ES-I3 (cell line): Measurements from ENCODE around the gene DNER.
A peak's percentile ranks its signal among the peaks of the same experiment; 100 is the strongest.
"Not testable (repeated sequence)": the region's sequence is repeated elsewhere in the genome, so short reads cannot be mapped to it uniquely, and the experiment has no call there.

ENCODE experiments used
- H3K36me3 ChIP-seq: 2 replicates; pipeline ENCODE4 v1.6.1; 2013; ENCODE audit warnings: mild to moderate bottlenecking, low read length, control low read depth, moderate library complexity; ENCODE audit not compliant: insufficient read depth
- H3K4me1 ChIP-seq: 2 replicates; pipeline ENCODE4 v1.6.1; 2013; ENCODE audit warnings: mild to moderate bottlenecking, control low read depth, low read length; ENCODE audit not compliant: insufficient read depth
- H3K9ac ChIP-seq: 2 replicates; pipeline ENCODE4 v1.6.1; 2013; ENCODE audit warnings: low read depth, mild to moderate bottlenecking, low read length, moderate library complexity
- H3K9me3 ChIP-seq: 2 replicates; pipeline ENCODE4 v1.6.1; 2013; ENCODE audit warnings: mild to moderate bottlenecking, low read length, moderate library complexity; ENCODE audit not compliant: control insufficient read depth, insufficient read depth

Gene DNER, protein sequence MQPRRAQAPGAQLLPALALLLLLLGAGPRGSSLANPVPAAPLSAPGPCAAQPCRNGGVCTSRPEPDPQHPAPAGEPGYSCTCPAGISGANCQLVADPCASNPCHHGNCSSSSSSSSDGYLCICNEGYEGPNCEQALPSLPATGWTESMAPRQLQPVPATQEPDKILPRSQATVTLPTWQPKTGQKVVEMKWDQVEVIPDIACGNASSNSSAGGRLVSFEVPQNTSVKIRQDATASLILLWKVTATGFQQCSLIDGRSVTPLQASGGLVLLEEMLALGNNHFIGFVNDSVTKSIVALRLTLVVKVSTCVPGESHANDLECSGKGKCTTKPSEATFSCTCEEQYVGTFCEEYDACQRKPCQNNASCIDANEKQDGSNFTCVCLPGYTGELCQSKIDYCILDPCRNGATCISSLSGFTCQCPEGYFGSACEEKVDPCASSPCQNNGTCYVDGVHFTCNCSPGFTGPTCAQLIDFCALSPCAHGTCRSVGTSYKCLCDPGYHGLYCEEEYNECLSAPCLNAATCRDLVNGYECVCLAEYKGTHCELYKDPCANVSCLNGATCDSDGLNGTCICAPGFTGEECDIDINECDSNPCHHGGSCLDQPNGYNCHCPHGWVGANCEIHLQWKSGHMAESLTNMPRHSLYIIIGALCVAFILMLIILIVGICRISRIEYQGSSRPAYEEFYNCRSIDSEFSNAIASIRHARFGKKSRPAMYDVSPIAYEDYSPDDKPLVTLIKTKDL

GRCh38 chr2:229714080-229714735 is at the start of gene DNER:
DNER (minus strand) TSS chr2:229714555; CDS start chr2:229714423, 132 bp downstream.
- Histone ChIP-seq H3K9ac (peak within 1 kb of the TSS; percentile 56), H3K4me1 (no peaks in the 10 kb centered on the region; the same call in 1 of the 2 replicates), H3K9me3 (no peaks in the 10 kb centered on the region), H3K36me3 (no peaks in the 10 kb centered on the region)

DNA sequence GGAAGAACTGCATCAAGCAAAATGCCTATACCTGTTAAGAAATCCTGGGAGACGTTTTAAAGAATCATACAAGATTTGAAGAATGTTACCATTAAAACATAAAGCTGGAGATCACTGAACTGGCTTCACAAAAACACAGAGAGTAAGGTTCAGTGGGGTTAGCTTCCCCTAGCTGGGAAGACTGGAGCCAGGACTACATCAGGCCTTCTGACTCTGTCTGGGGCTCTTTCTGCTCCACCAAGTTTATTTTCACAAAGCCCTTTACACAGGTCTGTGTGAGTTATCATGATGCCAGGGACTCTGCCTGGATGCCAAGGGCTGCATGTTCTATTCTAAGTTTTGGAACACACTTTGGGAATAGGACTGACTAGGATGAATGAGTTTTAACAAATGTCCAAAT is 47.3 kb upstream of the DNER start:
- Histone ChIP-seq H3K9me3 (no peaks in the 10 kb centered on the region), H3K4me1 (no peaks in the 10 kb centered on the region), H3K36me3 (peaks cover 2% of the 10 kb centered on the region; the same call in 1 of the 2 replicates), H3K9ac (no peak overlapping the region)

DNA sequence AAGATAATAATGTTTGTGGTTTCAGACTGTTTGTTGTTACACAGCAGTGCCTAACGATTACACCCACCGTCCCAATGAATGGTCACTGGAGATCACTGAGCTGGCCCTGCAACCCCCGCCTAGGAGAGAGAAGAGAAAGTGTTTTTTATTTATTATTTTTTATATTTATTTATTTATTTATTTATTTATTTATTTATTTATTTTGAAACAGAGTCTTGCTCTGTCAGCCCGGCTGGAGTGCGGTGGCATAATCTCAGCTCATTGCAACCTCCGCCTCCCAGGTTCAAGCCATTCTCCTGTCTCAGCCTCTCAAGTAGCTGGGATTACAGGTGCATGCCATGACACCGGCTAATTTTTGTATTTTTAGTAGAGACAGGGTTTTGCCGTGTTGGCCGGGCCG is 43.1 kb upstream of the DNER start:
- not testable (repeated sequence) for H3K36me3 ChIP-seq, H3K9ac ChIP-seq, H3K9me3 ChIP-seq, H3K4me1 ChIP-seq

DNA sequence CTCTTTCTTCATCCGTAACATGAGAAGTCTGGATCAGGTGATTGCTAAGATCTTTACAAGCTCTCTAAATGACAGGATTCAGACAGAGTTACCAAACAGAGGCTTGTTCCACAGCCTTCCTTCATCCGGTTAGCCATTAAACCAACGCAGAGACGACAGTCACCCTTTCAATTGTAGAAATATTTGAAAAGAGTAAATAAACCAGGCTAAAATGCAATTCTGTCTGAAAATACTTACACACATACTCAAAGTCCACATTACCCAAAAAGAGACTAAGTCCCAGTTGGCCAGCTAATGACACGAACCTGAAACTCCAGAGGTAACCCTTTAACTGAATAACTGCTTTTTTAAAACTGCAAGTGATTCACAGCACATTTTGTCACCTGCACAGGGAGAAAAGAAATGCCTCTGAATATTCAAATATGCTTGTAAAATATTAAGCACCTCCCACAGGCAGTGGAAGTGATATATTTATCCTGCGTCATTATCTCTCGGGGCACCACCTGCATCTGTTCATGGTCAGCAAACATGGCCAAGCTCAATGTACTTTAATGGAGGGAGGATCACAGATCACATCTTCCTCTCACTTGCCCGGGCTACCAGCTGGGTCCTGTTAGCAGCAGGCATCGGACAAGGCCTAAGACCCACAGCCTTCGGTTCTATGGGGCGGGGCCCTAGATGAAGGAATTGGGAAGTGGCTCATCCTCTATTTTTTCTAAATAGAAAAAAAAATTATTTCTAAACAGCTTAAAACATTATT is 38.8 kb upstream of the DNER start:
- 0 out of 2 replicates have a peak, but pooled peaks cover under 1% of the 10 kb centered on the region for H3K36me3 ChIP-seq
- H3K4me1 ChIP-seq, result peaks cover 5% of the 10 kb centered on the region; the same call in 1 of the 2 replicates
- no peak overlapping the region for H3K9ac ChIP-seq
- H3K9me3 ChIP-seq, result no peaks in the 10 kb centered on the region

- H3K4me1 ChIP-seq, result peaks cover 5% of the 10 kb centered on the region; the same call in 1 of the 2 replicates
- no peaks in the 10 kb centered on the region for H3K36me3 ChIP-seq
- no peaks in the 10 kb centered on the region for H3K9me3 ChIP-seq
- H3K9ac ChIP-seq, result no peak overlapping the region
These were observed 35.4 kb upstream of the DNER start for GRCh38 chr2:229749779-229750178.

DNA sequence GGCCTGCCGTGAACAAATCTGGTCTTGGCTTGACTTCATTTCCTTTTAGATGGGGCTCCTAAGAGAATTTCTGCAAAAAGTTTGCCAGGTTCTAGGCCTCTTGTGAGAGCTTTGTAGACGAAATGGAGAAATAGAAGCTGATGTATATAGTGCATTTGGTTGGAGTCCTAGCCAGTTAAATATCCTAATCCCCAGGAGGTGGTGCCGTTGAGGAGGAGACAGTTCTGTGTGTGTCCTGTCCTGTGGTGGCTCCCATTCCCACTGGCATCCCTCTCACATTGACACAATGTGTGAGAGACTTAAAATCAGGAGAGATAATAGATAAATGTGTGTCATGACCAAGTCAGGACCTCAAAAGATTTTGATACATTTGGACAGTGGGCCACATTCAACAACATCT is 34.6 kb upstream of the DNER start:
- peaks cover 5% of the 10 kb centered on the region; the same call in 1 of the 2 replicates for H3K4me1 ChIP-seq
- H3K36me3 ChIP-seq, result no peaks in the 10 kb centered on the region; the same call in 1 of the 2 replicates
- H3K9ac ChIP-seq, result no peak overlapping the region
- H3K9me3 ChIP-seq, result peaks cover 4% of the 10 kb centered on the region; the same call in 1 of the 2 replicates

DNA sequence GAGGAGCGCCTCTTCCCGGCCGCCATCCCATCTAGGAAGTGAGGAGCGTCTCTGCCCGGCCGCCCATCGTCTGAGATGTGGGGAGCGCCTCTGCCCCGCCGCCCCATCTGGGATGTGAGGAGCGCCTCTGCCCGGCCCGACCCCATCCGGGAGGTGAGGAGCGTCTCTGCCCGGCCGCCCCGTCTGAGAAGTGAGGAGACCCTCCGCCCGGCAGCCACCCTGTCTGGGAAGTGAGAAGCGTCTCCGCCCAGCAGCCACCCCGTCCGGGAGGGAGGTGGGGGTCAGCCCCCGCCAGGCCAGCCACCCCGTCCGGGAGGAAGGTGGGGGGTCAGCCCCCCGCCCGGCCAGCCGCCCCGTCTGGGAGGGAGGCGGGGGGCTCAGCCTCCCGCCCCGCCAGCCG is 28.3 kb upstream of the DNER start:
- not testable (repeated sequence) for H3K9ac ChIP-seq, H3K36me3 ChIP-seq, H3K4me1 ChIP-seq
- peaks cover 17% of the 10 kb centered on the region for H3K9me3 ChIP-seq

DNA sequence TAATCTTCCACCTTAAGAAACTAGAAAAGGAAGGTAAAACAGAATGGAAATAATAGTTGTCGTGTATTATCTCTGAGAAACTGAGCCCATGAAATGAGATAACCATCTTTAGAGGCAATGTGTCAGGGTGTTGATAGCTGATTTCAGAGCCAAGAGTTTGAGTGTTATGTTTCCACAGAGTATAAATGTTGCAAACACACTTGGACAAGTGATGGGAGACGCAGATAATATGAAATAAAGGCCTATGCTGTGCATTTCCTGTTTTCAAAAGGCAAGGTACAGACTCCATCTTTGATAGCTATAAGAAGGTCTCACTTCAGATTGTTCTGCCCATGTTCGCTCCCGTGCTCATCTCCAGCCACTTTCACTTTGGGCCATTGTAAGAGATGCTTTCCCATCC is 25.9 kb upstream of the DNER start:
- H3K36me3 ChIP-seq, result no peaks in the 10 kb centered on the region; the same call in 1 of the 2 replicates
- no peak overlapping the region for H3K9ac ChIP-seq
- peaks cover 17% of the 10 kb centered on the region for H3K9me3 ChIP-seq

DNA sequence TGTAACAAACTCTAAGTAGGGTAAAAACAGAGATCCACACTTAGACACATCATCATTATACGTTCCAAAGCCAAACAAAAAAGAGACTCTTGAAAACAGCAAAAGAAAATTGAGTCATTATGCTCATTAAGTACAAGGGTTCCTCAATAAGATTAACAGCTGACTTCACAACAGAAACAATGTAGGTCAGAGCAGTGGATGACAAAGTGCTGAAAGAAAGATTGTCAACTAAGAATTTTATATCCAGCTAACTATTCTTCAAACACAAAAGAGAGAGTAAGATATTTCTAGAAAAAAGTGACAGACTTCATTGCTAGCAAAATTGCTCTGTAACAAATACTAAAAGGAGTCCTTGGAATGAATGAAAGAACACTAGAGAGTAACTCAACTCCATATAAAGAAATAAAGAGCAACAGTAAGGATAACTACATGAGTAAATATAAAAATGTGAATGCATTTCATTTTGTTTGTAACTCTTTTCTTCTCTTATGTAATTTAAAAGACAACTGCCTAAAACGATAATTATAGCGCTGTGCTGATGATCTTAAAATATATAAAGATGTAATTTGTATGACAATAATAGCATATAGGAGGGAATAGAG is 23.8 kb upstream of the DNER start:
- no peak overlapping the region for H3K9ac ChIP-seq
- peaks cover 13% of the 10 kb centered on the region for H3K9me3 ChIP-seq
- H3K4me1 ChIP-seq, result peaks cover 16% of the 10 kb centered on the region
- H3K36me3 ChIP-seq, result no peaks in the 10 kb centered on the region

More for the DNA sequence above, 25.9 kb upstream of the DNER start:
- H3K4me1 ChIP-seq, result no peaks in the 10 kb centered on the region

DNA sequence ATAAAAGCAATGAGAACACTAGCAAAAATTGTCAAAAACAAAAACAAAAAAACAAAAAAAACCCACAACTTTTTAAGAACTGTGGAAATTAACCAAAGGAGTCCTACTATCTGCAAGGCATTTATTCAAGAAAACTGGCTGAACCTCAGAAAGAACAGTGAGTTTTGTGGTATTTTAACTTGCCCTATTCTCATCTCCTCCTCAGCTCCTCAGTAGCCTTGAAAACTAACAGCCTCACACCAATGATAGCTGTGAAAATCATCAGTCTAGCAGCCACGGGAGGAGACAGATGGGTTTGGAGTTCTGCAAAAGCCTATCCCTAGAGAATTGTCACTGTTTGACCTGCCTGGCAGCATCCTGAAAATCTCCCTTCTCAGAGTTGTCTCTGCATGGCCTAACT is 20.1 kb upstream of the DNER start:
- Histone ChIP-seq H3K4me1 (peaks cover 29% of the 10 kb centered on the region), H3K36me3 (no peaks in the 10 kb centered on the region), H3K9ac (no peak overlapping the region), H3K9me3 (0 out of 2 replicates have a peak, but pooled peaks cover 4% of the 10 kb centered on the region)

- Histone ChIP-seq H3K9ac (no peak overlapping the region), H3K4me1 (peaks cover 29% of the 10 kb centered on the region), H3K9me3 (0 out of 2 replicates have a peak, but pooled peaks cover under 1% of the 10 kb centered on the region), H3K36me3 (no peaks in the 10 kb centered on the region)
These were observed 19.4 kb upstream of the DNER start for GRCh38 chr2:229733611-229734245.

DNA sequence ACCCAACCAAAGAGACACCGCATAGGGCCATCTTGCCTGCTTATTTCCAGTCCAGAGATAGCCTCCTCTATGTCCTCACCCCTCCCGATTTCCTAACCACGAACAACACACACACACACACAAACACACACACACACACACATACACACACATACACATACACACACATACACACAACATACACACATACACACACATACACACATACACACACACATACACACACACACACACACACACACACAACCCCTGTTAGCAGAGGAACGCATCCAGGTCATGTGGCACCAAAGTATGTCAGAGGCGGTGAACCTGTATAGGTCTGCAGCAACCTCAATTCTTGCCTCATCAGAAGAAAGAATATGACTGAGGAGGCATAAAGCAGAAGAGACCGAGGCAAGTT is 18.5 kb upstream of the DNER start:
- H3K36me3 ChIP-seq, result no peaks in the 10 kb centered on the region
- H3K9me3 ChIP-seq, result no peaks in the 10 kb centered on the region
- H3K4me1 ChIP-seq, result peaks cover 29% of the 10 kb centered on the region
- no peak overlapping the region for H3K9ac ChIP-seq

DNA sequence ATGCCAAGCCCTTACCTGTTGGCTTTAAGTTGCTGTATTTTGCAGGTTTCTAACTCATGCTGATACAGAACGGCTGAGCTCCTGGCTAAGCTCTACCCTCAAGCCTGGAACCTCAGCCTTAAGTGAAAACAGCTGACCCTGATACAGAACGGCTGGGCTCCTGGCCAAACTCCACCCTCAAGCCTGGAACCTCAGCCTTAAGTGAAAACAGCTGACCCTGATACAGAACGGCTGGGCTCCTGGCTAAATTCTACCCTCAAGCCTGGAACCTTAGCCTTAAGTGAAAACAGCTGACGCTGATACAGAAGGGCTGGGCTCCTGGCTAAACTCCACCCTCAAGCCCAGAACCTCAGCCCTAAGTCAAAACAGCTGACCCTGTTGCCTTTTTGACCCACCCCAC is 17.6 kb upstream of the DNER start:
- Histone ChIP-seq H3K4me1 (peaks cover 29% of the 10 kb centered on the region), H3K9ac (no peak overlapping the region), H3K36me3 (no peaks in the 10 kb centered on the region), H3K9me3 (no peaks in the 10 kb centered on the region)
